ES-I3 (cell line): ENCODE measurements around the gene GGNBP2.
"Not testable (repeated sequence)": the region's sequence is repeated elsewhere in the genome, so short reads cannot be mapped to it uniquely, and the experiment has no call there.

Source experiments
- H3K36me3 ChIP-seq: 2 replicates; pipeline ENCODE4 v1.6.1; 2013; ENCODE audit warnings: mild to moderate bottlenecking, low read length, control low read depth, moderate library complexity; ENCODE audit not compliant: insufficient read depth
- H3K4me1 ChIP-seq: 2 replicates; pipeline ENCODE4 v1.6.1; 2013; ENCODE audit warnings: mild to moderate bottlenecking, control low read depth, low read length; ENCODE audit not compliant: insufficient read depth
- H3K9ac ChIP-seq: 2 replicates; pipeline ENCODE4 v1.6.1; 2013; ENCODE audit warnings: low read depth, mild to moderate bottlenecking, low read length, moderate library complexity
- H3K9me3 ChIP-seq: 2 replicates; pipeline ENCODE4 v1.6.1; 2013; ENCODE audit warnings: mild to moderate bottlenecking, low read length, moderate library complexity; ENCODE audit not compliant: control insufficient read depth, insufficient read depth

GGNBP2 gene

DNA sequence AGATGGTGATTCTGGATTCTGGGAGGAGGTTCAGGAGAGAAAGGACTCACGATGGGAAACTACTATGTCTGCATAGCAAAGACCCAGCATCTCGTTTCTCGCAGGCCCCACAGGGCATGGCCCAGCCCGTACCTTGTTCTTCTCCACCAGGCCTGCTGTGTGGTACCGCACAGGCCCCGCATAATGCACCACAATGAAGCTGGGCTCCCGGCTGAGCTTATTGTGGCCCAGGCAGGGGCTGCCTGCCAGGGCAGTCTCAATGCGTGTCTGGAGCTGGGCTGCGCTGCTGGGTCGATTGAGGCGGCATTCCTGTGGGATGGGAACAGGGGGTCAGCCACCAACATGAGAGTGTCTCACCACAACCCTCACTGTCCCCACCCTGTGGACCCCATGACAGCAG lies 37.9 kb upstream of the GGNBP2 start:
- no peaks in the 10 kb centered on the region for H3K9me3 ChIP-seq
- H3K36me3 ChIP-seq = peaks cover 37% of the 10 kb centered on the region
- no peaks in the 10 kb centered on the region for H3K4me1 ChIP-seq
- H3K9ac ChIP-seq = no peak overlapping the region

- Histone ChIP-seq H3K4me1 (no peaks in the 10 kb centered on the region), H3K9ac (no peak overlapping the region), H3K36me3 (peaks cover 37% of the 10 kb centered on the region), H3K9me3 (no peaks in the 10 kb centered on the region)
Observed at GRCh38 chr17:36507266-36507665, 37.5 kb upstream of the GGNBP2 start.

DNA sequence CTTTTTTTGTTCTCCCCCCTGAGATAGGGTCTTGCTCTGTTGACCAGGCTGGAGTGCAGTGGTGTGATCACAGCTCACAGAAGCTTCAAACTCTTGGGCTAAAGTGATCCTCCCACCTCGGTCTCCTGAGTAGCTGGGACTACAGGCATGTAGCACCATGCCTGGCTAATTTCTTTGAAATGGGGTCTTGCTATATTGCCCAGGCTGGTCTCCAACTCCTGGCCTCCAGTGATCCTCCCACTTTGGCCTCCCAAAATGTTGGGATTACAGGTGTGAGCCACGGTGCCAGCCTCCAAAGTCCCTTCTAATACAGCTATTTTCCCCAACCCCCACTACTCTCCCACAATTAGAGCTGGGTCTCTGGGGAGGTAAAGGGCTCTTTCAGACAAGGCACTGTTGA lies 36.3 kb upstream of the GGNBP2 start:
- not testable (repeated sequence) for H3K9ac ChIP-seq, H3K9me3 ChIP-seq, H3K4me1 ChIP-seq
- peaks cover 41% of the 10 kb centered on the region for H3K36me3 ChIP-seq

DNA sequence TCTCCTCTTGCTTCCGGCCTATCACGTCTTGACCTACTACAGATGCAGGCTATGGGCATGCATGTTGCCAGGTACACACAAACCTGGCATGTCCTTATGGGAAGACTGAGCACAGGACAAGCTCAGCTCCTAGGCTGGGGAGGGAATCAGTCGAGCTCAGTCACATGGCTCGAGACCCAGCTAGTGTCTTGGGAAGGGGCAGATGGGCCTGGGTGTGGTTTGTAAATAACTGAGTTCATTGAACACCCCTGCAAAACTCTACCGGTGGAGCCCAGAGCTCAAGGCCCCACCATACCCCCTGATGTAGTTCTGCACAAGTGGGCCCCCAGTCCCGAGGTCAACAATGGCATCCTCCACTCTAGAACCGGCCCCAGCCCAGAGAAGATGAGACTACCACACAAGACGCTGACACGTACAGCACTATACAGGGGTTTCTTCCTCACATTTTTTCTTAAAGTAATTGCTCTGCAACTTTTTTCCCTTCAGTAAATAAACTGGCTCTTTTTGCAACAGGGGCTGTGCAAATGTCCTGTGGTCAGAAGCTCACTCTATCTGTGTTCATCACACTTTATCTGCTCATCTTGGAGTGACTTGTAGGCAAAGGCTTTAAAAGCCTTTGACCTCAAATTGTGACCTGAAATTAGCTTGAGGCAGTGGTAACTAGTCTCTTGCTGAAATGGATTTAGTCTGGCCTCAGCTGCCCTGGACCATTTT lies 35.3 kb upstream of the GGNBP2 start:
- no peaks in the 10 kb centered on the region for H3K4me1 ChIP-seq
- H3K36me3 ChIP-seq = peaks cover 37% of the 10 kb centered on the region
- no peak overlapping the region for H3K9ac ChIP-seq
- H3K9me3 ChIP-seq = no peaks in the 10 kb centered on the region

DNA sequence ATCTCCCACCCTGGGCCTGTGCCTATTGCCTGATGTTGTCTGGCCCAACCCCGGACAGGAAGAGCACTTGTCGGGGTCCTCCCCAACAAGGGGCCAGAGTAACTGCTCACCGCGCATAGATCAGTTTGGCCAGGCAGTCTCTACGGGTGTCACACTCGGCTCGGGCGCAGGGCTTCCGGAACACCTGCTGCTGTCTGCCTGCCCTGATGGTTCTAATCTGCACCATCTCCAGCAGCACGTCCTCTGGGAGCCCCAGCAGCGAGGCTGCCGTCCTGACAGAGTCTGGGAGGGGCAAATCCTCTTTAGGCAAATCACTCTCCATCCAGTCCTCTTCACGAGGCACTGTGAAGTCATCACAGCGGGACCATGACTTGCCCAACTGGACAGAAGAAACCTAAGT lies 34.1 kb upstream of the GGNBP2 start:
- Histone ChIP-seq H3K36me3 (peaks cover 37% of the 10 kb centered on the region), H3K9me3 (no peaks in the 10 kb centered on the region), H3K9ac (no peak overlapping the region), H3K4me1 (no peaks in the 10 kb centered on the region)

- H3K9ac ChIP-seq = no peak overlapping the region
- peaks cover 37% of the 10 kb centered on the region for H3K36me3 ChIP-seq
- H3K4me1 ChIP-seq = no peaks in the 10 kb centered on the region
- no peaks in the 10 kb centered on the region for H3K9me3 ChIP-seq
Observed at GRCh38 chr17:36511216-36511615, 33.5 kb upstream of the GGNBP2 start.

GRCh38 chr17:36512641-36513040 lies 32.1 kb upstream of the GGNBP2 start:
- Histone ChIP-seq H3K4me1 (no peaks in the 10 kb centered on the region), H3K36me3 (peaks cover 33% of the 10 kb centered on the region), H3K9me3 (no peaks in the 10 kb centered on the region), H3K9ac (no peak overlapping the region)

GRCh38 chr17:36514856-36515255 lies 29.9 kb upstream of the GGNBP2 start:
- peaks cover 29% of the 10 kb centered on the region for H3K36me3 ChIP-seq
- no peak overlapping the region for H3K9ac ChIP-seq
- H3K9me3 ChIP-seq = no peaks in the 10 kb centered on the region

GRCh38 chr17:36515837-36516236 lies 28.9 kb upstream of the GGNBP2 start:
- no peaks in the 10 kb centered on the region for H3K9me3 ChIP-seq
- no peaks in the 10 kb centered on the region for H3K4me1 ChIP-seq
- peaks cover 21% of the 10 kb centered on the region for H3K36me3 ChIP-seq
- no peak overlapping the region for H3K9ac ChIP-seq

More at GRCh38 chr17:36514856-36515255, 29.9 kb upstream of the GGNBP2 start:
- H3K4me1 ChIP-seq = no peaks in the 10 kb centered on the region

- H3K36me3 ChIP-seq = peaks cover 33% of the 10 kb centered on the region
- H3K9ac ChIP-seq = no peak overlapping the region
- no peaks in the 10 kb centered on the region for H3K9me3 ChIP-seq
- H3K4me1 ChIP-seq = no peaks in the 10 kb centered on the region
Observed at GRCh38 chr17:36523113-36523512, 21.6 kb upstream of the GGNBP2 start.

GRCh38 chr17:36524428-36524876 lies 20.3 kb upstream of the GGNBP2 start:
- Histone ChIP-seq H3K36me3 (peaks cover 36% of the 10 kb centered on the region), H3K4me1 (no peaks in the 10 kb centered on the region), H3K9ac (no peak overlapping the region), H3K9me3 (no peaks in the 10 kb centered on the region)

GRCh38 chr17:36525113-36525512 lies 19.6 kb upstream of the GGNBP2 start:
- Histone ChIP-seq H3K36me3 (peaks cover 36% of the 10 kb centered on the region), H3K9ac (no peak overlapping the region), H3K4me1 (no peaks in the 10 kb centered on the region), H3K9me3 (no peaks in the 10 kb centered on the region)

- no peak overlapping the region for H3K9ac ChIP-seq
- peaks cover 36% of the 10 kb centered on the region for H3K36me3 ChIP-seq
- no peaks in the 10 kb centered on the region for H3K9me3 ChIP-seq
- no peaks in the 10 kb centered on the region for H3K4me1 ChIP-seq
Observed at GRCh38 chr17:36525888-36526287, 18.8 kb upstream of the GGNBP2 start.

DNA sequence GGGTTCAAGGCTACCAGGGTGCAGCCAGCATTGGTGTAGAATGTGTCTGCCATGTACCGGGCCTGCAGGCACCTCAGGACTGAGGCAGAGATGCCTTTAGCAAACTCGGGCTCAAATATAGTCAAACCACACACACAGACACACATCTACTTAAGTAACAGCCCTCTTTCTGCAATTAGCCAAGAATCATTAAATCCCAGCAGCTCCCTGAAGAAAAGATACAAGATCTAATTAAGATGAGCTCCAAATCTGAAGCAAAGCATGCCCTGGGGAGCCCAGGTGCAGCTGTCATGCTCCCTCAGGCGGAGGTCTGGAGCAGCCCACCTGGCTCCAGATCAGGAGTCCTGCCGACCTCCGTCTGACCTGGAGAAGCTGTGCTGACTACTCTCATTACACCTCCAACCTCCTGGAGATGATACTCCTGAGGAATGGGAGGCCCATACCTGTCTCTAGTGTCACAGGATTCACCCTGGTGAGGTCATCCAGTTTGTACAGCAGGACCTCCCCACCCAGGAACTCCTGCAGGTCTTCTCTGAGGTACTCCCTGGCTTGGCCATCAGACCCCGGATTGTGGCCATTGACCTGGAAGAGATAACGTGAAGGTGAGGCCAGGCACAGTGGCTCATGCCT lies 17.0 kb upstream of the GGNBP2 start:
- H3K36me3 ChIP-seq = peaks cover 49% of the 10 kb centered on the region
- H3K9me3 ChIP-seq = no peaks in the 10 kb centered on the region
- no peaks in the 10 kb centered on the region for H3K4me1 ChIP-seq
- H3K9ac ChIP-seq = no peak overlapping the region

DNA sequence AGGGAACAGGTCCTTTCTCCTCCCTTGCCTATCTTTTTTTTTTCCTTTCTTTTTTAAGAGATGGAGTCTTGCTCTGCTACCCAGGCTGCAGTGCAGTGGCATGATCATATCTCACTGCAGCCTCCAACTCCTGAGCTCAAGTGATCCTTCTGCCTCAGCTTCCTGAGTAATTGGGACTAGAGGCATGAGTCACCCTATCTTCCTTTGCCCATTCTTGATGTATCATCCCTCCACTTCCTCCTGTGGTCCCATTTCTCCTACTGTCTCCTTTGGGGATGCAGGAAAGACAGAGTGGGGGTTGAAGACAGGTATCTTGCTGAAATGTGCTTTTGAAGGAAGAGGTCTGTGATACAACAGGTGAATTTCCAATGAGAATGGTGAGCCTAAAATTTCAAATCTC lies 15.6 kb upstream of the GGNBP2 start:
- Histone ChIP-seq H3K4me1 (no peaks in the 10 kb centered on the region), H3K9ac (no peak overlapping the region), H3K9me3 (no peaks in the 10 kb centered on the region), H3K36me3 (peaks cover 57% of the 10 kb centered on the region)
